Left lung (tissue), 10 donors: Measurements from ENCODE around the gene NGLY1. TPM values are rescaled to one million over a fixed set of nuclear protein-coding genes. Genes with fewer than 3 reads are reported as not detected.

Experiments used
- ATAC-seq: fragments of 200-7000 bp; cut with Tn5 transposase; one replicate; pipeline ENCODE4 v1.9.1; 2020; ENCODE audit warnings: moderate library complexity
- DNase-seq, 4 donors: peaks; one replicate each; pipeline ENCODE4 v3.0.0-alpha.2; 2013 to 2020
- H3K27ac ChIP-seq, 2 donors: fragments of 200-600 bp; sonication (generic) in 1 of 2; one replicate each; pipeline versions ENCODE4 v1.5.0 to v1.8.0; 2020 to 2021
- H3K27me3 ChIP-seq, 2 donors: fragments of 200-600 bp; sonication (generic) in 1 of 2; one replicate each; pipeline versions ENCODE4 v1.5.0 to v1.8.0; 2020 to 2021
- H3K36me3 ChIP-seq, 2 donors: fragments of 200-600 bp; sonication (generic) in 1 of 2; one replicate each; pipeline versions ENCODE4 v1.5.0 to v1.8.0; 2020 to 2021
- H3K4me1 ChIP-seq, 2 donors: fragments of 200-600 bp; one replicate each; pipeline ENCODE4 v1.8.0; 2021
- H3K4me3 ChIP-seq, 2 donors: fragments of 200-600 bp; sonication (generic) in 1 of 2; one replicate each; pipeline versions ENCODE4 v1.5.0 to v1.8.0; 2020 to 2021; ENCODE audit warnings: mild to moderate bottlenecking in 1 of 2
- H3K9me3 ChIP-seq, 2 donors: fragments of 200-600 bp; sonication (generic) in 1 of 2; one replicate each; pipeline versions ENCODE4 v1.5.0 to v1.8.0; 2020 to 2021
- intact Hi-C, 2 donors: fragments of 100-400 bp; cut with DNase I; formaldehyde crosslinking; loops; one replicate each; pipeline versions ENCODE4 v1.11.2 to v1.14.2; 2022
- polyA plus RNA-seq, 6 donors: library from polyadenylated mRNA; unstranded; fragments of 120-200 nt; gene quantifications; one replicate each; pipeline ENCODE4 v1.2.1, GENCODE V29; 2013; ENCODE audit not compliant: insufficient read length in 6 of 6
- total RNA-seq, 2 donors: library from RNA; stranded (reverse); fragmentation: NEBNext Ultra II Directional; extraction: Animal tissue kit (Norgen Biotek cat#: 25700); gene quantifications; one replicate each; pipeline ENCODE4 v1.2.1, GENCODE V29; 2021
- TF ChIP-seq, protein P1 (sequence below), 2 donors: fragments of 200-600 bp; sonication (generic) in 1 of 2; IDR thresholded peaks; one replicate each; pipeline versions ENCODE4 v1.5.0 to v1.8.0; 2021; ENCODE audit warnings: antibody characterized with exemption in 2 of 2
- donor health status: DM: no; HTN: yes; CAD: no.
- donor health status: DM: no; HTN: no; CAD: no.

NGLY1 gene
- total and polyA plus RNA-seq, 8 donors, result 31.2 to 46.9 (median 41.0) TPM

DNA sequence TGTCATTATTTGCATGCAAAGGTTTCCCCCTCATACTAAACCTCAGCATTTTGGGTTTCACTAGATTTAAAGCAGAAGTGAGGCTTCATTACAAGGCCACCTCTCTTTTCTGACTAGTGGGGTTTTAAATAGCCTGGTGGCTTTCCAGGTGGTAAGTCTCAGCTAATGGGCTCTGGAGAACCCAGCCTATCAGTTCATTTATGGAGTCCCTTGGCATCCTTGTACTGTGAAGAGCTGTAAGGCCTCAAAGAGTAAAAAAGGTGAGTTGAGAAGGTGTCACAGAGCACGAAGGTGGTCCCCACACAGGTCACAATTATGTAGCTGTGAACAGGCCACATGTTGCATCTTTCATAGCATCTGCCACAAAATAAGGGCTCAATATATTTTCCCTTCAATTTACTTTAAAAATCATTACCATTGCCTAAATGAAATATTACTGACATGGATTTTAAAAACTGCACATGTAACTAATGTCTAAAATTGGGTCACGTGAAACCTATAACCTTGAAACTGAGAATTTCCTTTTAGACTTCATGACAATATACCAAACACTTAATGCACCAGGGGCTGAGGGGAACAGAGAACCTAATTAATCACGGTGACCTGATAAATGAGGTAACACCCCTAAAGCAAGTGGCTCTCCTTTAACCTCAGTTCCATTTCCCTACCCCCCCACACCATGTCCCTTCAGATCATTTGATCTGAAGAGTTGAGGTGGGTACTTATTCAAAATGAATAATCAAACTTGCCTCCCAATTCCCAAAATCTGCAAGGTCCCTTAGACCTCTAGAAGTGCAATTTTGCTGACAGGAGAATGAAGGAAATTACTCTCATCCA is 1.3 kb downstream of the NGLY1 start:
- DNase-seq, result no peak
- H3K36me3 ChIP-seq, result peaks cover 0 to 15% of the 10 kb centered on the region in 2 donors
- peaks cover 6 to 16% of the 10 kb centered on the region in 2 donors for H3K4me1 ChIP-seq
- TF ChIP-seq, protein P1, sequence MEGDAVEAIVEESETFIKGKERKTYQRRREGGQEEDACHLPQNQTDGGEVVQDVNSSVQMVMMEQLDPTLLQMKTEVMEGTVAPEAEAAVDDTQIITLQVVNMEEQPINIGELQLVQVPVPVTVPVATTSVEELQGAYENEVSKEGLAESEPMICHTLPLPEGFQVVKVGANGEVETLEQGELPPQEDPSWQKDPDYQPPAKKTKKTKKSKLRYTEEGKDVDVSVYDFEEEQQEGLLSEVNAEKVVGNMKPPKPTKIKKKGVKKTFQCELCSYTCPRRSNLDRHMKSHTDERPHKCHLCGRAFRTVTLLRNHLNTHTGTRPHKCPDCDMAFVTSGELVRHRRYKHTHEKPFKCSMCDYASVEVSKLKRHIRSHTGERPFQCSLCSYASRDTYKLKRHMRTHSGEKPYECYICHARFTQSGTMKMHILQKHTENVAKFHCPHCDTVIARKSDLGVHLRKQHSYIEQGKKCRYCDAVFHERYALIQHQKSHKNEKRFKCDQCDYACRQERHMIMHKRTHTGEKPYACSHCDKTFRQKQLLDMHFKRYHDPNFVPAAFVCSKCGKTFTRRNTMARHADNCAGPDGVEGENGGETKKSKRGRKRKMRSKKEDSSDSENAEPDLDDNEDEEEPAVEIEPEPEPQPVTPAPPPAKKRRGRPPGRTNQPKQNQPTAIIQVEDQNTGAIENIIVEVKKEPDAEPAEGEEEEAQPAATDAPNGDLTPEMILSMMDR (IDR thresholded peaks at IDR 0.05), result no peak
- intact Hi-C loops, result loop anchor here in 1 of 2 donors (10.0 kb wide), 1 partner anchor 117 kb away; the partner anchor contains the start of gene TOP2B
- H3K27me3 ChIP-seq, result no peaks in the 10 kb centered on the region
- peak overlapping the region; percentile 85 to 91 for H3K4me3 ChIP-seq
- no peak for ATAC-seq
- no peaks in the 10 kb centered on the region for H3K9me3 ChIP-seq
- peak overlapping the region in 1 of 2 donors; percentile 97 for H3K27ac ChIP-seq

DNA sequence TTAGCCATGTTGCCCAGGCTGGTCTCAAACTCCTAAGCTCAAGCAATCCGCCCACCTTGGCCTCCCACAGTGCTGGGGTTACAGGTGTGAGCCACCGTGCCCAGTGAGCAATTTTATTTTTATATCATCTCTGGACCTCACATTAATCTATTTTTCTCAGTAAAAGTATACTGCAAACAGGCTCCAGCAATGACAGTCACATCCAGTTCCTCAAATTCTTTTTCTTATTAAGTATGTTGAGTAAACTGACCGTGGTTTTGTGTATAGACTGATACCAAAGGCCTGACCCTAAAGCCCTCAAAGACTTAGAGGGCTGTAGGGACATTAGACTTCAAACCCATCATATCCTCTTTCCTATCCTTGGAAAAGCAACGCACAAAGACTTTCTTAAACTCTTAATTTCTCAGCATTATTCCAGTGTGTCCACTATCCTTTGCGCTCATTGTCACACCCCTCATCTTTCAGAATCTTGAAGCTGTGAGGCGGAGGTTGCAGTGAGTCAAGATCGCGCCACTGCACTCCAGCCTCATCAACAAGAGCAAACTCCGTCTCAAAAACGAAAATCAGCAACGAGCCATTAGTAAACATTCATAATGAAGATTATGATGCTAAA is 2.0 kb downstream of the NGLY1 start:
- peaks cover 6 to 16% of the 10 kb centered on the region in 2 donors for H3K4me1 ChIP-seq
- H3K27me3 ChIP-seq, result no peaks in the 10 kb centered on the region
- peaks cover 1 to 22% of the 10 kb centered on the region in 2 donors for H3K36me3 ChIP-seq
- DNase-seq, result no peak
- ATAC-seq, result no peak
- TF ChIP-seq, protein P1 (IDR thresholded peaks at IDR 0.05), result no peak
- H3K4me3 ChIP-seq, result peak overlapping the region in 1 of 2 donors; percentile 91
- intact Hi-C loops, result loop anchor here in 1 of 2 donors (10.0 kb wide), 1 partner anchor 116 kb away; the partner anchor contains the start of gene TOP2B
- no peaks in the 10 kb centered on the region for H3K9me3 ChIP-seq
- H3K27ac ChIP-seq, result no peak overlapping the region

GRCh38 chr3:25780618-25781017 is 2.6 kb downstream of the NGLY1 start:
- TF ChIP-seq, protein P1 (IDR thresholded peaks at IDR 0.05), result no peak
- Histone ChIP-seq H3K4me3 (no peak overlapping the region), H3K36me3 (peaks cover 4 to 29% of the 10 kb centered on the region in 2 donors), H3K27ac (no peak overlapping the region), H3K4me1 (peaks cover 6 to 16% of the 10 kb centered on the region in 2 donors), H3K27me3 (no peaks in the 10 kb centered on the region), H3K9me3 (no peaks in the 10 kb centered on the region)
- intact Hi-C loops, result loop anchor here in 1 of 2 donors (10.0 kb wide), 1 partner anchor 116 kb away; the partner anchor contains the start of gene TOP2B
- DNase-seq (no peak), ATAC-seq (no peak)

DNA sequence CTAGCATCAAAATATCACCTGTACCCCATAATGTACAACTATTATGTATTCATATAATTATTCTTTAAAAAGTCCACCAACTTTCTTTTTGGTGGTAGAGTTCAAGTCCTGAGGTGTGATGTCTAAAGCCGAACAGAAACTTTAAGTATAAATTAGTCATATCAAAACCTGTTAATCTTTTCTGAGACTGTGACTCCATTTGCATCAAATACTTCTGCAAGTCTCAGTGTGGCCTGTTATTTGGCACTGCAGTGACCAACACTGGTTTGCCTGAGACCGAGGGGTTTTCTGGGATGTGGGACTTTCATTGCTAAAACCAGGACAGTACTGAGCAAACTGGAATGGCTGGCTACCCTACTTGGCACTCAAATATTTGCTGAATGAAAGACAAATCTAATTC is 7.3 kb downstream of the NGLY1 start:
- Histone ChIP-seq H3K4me1 (no peaks in the 10 kb centered on the region), H3K27me3 (no peaks in the 10 kb centered on the region), H3K36me3 (peaks cover 4 to 51% of the 10 kb centered on the region in 2 donors), H3K27ac (no peak overlapping the region), H3K9me3 (peaks cover 0 to 4% of the 10 kb centered on the region in 2 donors), H3K4me3 (no peak overlapping the region)
- TF ChIP-seq, protein P1 (IDR thresholded peaks at IDR 0.05), result no peak
- intact Hi-C loops, result no loop called here
- DNase-seq, result no peak
- no peak for ATAC-seq

DNA sequence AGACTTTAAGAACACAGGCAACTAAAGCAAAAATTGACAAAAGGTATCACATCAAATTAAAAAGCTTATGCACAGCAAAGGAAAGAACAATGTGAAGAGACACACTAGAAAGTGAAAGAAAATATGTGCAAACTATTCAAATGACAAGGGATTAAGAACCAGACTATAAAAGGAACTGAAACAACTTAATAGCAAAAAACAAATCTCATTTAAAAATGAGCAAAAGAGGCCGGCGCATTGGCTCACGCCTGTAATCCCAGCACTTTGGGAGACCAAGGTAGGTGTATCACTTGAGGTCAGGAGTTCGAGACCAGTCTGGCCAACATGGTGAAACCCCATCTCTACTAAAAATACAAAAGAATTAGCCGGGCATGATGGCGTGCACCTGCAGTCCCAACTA is 14.4 kb downstream of the NGLY1 start:
- intact Hi-C loops, result no loop called here
- no peaks in the 10 kb centered on the region for H3K27me3 ChIP-seq
- H3K27ac ChIP-seq, result no peak overlapping the region
- no peaks in the 10 kb centered on the region for H3K4me1 ChIP-seq
- no peak overlapping the region for H3K4me3 ChIP-seq
- peaks cover 0 to 4% of the 10 kb centered on the region in 2 donors for H3K9me3 ChIP-seq
- DNase-seq, result no peak
- no peak for ATAC-seq
- peaks cover 0 to 19% of the 10 kb centered on the region in 2 donors for H3K36me3 ChIP-seq
- TF ChIP-seq, protein P1 (IDR thresholded peaks at IDR 0.05), result no peak
